Activated CD8-positive, alpha-beta memory T cell treated with anti-CD3 and anti-CD28 coated beads, Interleukin-2, amount 50 U/mL, for 48 hours (primary cell): ENCODE measurements around the gene KIF5C.

Source experiments
- DNase-seq: peaks from one replicate; pipeline ENCODE4 v3.0.0-alpha.2; 2020

Gene KIF5C

DNA sequence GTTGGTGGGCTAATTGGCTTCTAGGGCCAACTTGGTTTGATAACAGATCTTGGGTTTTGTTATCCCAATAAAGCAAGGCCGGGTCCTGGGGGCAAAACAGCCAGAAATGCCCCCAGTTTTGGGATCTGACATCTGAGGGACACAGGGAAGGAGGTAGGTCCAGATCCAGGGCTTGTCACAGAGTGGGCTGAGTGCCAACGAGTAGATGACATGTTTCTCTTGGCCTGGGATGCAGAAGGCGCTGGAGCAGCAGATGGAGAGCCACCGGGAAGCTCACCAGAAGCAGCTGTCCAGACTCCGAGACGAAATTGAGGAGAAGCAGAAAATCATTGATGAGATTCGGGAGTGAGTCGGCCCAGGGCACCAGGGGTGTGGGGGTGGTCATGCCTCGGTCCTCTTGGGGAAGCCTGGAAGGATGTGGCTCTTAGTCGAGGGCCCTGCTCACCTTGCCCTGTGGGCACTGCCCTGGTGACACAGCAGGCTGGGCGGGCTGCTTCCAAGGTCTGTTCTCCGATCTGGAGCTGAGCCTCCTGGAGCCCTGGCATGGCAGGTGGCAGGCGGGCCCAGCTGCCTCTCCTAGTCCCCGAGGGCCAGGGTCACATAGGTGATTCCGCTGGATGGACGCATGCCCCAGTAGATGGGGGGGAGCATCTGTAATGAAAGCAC lies 123.3 kb downstream of the KIF5C start:
- DNase-seq = no peak

DNA sequence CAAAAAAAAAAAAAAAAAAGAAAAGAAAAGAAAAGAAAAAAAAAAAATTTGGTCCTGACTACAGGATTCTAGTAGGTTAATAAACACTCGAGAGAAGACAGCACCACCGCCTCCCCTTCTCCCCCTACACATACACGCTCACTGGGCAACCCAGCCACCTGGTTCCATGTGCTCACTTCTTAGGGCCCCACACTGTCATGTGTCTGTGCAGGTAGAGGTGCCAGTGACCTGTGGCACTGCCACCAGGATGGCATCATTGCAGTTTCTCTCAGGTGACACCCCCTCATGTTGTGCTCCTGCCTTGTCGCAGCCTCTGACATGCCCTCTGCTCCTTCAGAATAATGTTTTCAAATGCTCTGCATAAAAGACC lies 123.8 kb downstream of the KIF5C start:
- no peak for DNase-seq

DNA sequence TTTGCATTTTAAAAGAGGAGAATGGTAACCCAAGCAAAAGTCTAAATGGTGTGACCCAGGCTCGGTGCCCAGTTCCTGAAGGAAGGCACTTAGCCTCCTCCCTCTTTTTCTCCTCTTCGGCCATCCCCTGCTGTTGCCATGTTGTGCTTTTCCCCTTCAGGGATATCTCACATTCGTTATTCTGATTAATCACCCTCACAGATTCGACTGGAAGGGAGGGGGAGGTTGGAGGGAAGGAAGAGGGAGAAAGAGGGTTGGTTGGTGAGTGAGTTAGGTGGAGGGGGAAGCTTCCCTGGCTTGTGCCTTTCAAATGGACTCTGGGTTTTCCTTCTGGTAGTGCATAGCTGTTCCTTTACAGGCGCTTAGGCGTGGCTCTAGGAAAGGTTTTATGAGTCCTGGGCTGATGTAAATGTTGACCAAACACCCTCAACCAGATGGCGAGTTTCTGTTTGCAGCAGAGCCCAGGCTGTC lies 124.5 kb downstream of the KIF5C start:
- DNase-seq = no peak

DNA sequence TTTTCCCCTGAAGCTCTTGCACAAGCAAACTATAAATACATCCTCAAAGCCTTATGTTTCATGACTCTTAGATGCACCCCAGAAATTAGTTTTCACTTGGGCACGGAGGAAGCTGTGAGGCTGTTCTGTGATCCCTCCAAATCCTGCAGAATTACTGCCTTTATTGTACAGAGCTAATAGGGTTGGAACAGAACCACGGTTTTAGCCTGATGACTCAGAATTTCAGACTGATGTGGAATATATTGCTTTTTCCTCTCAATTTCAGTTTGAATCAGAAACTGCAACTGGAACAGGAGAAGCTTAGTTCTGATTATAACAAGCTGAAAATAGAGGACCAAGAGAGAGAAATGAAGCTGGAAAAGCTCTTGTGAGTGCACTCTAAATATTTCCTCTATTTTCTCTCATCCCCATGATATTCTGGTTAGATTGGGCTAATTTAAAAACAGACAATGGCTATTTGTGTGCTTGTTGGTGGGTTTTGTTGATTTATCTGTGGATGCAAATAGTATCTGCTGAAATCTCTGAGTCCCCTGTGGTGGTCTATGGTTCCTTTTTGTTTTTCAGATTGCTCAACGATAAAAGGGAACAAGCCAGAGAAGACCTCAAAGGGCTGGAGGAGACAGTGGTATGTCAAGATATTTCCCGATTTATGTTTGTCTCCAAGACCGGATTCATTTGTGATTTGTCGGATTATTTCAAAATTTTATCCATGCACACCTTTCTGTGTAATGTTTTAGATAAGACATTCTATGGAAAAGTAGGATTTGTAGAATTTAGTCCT lies 125.3 kb downstream of the KIF5C start:
- no peak for DNase-seq

- DNase-seq = no peak
Observed at GRCh38 chr2:149001496-149001895, 126.5 kb downstream of the KIF5C start.

DNA sequence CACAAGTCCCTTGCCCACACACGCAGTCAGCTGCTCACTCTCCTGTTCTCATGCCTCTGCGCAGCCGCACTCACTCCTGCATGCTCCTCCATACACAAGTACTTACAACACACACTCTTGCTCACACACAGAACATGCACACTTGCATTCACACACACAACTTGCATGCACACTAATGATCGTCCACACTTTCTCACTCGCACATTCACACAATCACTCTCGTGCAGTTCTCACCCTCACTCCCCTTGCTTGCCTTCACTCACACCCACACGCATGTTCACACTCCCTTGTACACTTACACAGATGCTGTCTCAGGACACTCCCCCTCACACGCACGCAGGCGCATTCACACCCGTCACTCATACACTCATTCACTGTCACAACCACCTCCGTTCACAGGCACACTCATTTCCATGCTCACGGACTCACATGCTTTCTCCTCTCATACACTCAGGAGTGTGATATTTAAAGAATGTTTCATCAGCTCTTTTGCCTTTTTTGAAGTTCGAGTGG lies 127.4 kb downstream of the KIF5C start:
- DNase-seq = no peak

DNA sequence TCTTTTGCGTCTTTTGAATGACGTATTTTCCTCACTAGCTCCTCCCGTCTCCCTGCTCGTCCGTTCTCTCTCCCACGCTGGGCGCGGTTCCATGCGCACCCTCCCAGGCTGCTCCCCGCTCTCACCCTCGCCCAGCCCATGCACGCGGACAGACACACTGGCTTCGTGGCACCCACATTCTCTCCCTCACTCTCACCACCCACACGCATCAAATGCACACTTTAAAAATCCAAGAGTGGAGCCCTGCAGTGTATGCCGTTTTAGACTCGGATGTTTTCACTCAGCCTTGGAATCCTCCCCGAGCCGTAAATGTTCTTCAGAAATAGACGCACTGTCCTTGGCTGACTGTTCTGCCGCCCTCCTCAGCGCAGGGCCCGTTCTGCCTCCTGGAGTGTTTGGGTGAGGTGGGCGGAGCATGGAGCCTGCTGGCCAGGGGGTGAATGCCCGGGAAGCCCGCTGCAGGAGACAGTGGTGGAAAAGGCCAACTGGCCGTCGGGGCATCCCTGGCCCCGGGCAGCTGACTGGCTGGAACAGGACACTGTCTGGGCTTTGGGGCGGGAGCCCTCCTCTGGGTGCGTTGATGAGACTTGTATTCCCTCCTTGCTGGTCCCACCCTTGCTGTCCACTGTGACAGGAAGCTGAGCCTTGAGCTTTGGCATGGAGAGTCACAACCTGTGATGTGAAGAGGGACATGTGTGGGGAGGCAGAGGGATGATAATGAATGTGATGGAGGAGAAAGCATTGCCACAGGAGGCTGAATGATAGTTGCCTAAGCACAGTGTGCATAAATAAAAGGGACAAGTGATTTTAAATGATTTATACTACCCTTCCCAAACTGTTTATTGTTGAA lies 128.1 kb downstream of the KIF5C start:
- DNase-seq = no peak

DNA sequence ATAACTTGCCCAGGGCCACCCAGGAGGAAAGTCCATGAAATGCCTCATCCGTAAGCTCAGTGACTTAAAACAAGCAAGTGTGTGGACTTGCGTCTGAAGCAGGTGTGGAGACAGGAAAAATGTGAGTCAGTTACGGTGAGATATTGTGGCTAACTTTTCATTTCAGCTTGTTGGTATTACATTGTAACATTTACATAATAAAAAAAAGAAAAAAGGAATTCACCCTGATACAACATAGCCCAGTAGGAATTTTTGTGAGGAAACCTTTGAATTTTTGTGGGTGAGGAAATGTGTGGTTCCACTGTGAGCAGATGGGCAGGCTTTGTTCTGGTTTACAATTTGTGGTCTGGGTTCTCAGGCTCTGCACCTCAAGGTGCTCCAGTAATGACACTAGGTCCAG lies 129.8 kb downstream of the KIF5C start:
- DNase-seq = no peak

- DNase-seq = no peak
Observed at GRCh38 chr2:149005471-149006077, 130.5 kb downstream of the KIF5C start.

- no peak for DNase-seq
Observed at GRCh38 chr2:149006883-149007543, 132.0 kb downstream of the KIF5C start.

DNA sequence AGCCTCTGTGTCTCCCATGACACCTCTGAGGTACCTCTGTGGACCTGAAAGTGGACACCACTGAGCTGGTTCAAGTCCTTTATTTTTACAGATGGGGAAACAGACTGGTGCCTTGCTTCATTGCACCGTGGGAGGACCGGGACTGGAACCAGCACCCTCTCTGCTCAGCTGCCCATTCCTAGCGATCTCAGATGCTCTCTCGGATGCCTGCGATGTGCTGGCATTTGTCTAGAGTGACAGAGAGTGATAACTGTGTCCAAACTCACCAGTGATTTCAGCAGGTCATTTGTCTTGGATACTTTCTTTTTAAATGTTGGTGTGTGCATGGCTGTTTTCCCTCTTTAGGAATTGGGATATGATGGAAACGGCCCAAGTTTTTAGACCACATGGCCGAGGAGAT lies 133.4 kb downstream of the KIF5C start:
- no peak for DNase-seq

- no peak for DNase-seq
Observed at GRCh38 chr2:149009576-149010461, 134.8 kb downstream of the KIF5C start.

GRCh38 chr2:149012545-149012944 lies 137.5 kb downstream of the KIF5C start:
- DNase-seq = no peak

- no peak for DNase-seq
Observed at GRCh38 chr2:149015501-149015900, 140.5 kb downstream of the KIF5C start.

DNA sequence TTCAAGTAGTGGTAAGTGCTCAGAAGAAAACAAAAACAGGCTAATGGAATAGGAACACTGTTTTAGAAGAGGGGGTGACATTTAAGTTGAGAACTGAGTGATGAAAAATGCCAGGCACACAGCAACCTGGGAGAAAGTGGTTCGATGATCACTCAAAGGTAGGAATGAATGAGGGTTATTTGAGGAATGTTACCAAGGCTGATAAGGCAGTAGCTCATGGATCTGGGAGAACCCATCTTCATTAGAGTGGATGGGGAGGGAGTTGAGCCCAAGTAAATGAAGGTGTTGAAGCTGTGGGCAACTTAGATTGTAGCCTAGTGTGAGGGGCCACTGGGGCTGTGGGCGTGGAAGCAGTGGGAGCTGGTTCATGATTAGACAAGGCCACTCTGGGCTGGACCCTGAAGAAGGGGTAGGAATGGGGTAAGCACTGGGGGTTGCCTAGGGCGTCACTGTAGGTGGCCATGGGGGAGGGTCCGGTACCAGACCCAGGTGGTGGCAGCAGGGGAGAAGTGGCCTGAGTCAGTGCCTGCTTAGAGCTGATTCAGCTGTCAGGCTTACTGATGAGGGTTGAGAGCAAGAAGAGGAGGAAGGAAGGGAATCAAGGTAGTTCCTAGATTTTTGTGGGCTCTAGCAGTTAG lies 141.0 kb downstream of the KIF5C start:
- DNase-seq = no peak

DNA sequence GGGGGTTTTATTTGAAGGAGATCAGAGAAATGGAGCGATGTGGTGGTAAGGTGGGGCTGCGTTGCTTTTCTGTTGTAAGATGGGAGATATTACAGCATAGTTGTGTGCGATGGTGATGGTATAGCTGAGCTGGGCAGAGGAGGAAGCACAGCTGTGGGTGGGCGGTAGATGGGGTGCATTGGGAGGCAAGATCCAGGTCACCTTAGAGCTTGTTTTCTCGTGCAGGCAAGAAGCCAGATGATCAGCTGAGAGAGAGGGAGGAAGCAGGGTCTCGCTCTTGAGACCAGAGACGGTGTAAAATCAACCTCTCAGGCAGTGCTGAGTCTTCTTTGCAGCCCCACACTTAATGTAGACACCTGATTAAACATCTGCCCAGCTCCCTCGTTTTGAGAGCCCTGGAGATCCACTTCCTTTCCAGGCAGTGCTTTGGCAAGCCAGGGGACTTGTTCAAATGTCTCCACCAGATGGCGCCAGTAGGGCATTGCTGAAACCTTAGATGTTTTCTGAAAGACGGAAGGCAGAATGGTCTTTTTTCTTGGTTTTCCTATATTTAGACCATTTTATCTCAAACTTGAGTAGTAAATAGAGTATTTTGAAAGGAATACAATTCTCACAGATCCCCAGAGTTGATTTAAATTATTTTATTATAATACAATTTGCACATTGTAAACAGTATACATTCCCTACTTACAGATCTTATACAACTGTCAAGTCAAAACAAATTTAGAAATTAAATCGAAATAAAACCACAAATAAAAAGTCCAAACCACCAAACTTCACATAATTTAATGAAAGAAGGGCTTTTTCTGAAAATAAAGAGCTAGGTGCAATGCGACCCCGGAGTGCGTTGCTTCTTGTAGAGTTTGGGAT lies 142.3 kb downstream of the KIF5C start:
- DNase-seq = peak; percentile 84

- no peak for DNase-seq
Observed at GRCh38 chr2:149018981-149019380, 144.0 kb downstream of the KIF5C start.

DNA sequence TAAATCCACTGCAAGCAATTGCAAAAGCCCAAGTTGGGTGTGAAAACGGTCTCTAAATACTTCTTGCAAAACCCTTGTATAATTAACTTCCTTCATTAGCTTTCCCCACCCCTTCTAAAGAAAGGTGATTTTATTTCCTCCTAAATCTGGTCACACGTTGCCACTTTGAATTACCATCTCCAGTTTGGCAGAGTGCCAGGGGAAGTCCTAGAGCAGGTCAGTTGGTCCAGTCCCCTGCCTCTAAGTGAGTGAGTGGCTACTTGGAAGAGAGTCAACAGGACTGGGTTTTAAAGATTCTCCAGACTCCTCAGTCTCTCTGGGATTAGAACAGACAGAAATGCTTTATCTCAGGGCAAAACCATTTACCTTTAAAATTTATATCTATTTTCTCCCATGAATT lies 144.7 kb downstream of the KIF5C start:
- no peak for DNase-seq

GRCh38 chr2:149020432-149020851 lies 145.4 kb downstream of the KIF5C start:
- DNase-seq = no peak

DNA sequence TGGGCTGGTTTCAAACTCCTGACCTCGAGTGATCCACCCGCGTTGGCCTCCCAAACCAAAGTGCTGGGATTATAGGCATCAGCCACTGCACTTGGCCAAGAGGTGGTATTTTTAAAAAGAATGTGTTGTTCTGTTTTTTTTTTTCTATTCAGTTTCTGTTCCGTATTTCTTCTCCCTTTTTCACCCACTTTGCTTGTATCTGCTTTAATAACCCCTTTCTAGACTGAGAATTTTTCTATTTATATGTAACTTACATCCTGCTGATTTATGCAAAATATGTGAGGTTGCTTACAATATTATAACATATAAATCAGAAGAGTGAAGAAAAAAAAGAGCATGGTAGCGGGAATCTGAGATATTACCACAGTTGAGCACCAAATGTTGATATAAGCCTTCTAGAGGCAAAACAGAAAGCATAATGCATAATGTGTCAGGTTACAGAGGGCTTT lies 146.3 kb downstream of the KIF5C start:
- no peak for DNase-seq
